ENCODE results near the gene CORO1C. TPM values are rescaled to one million over a fixed set of nuclear protein-coding genes. Genes with fewer than 3 reads are reported as not detected.

CORO1C gene
- total and polyA plus RNA-seq, 9 of the 15 experiments (the other 6 are each of a cell fraction or from before 2014, with no cell fraction given) = 55.2 to 280 (median 150) TPM

DNA sequence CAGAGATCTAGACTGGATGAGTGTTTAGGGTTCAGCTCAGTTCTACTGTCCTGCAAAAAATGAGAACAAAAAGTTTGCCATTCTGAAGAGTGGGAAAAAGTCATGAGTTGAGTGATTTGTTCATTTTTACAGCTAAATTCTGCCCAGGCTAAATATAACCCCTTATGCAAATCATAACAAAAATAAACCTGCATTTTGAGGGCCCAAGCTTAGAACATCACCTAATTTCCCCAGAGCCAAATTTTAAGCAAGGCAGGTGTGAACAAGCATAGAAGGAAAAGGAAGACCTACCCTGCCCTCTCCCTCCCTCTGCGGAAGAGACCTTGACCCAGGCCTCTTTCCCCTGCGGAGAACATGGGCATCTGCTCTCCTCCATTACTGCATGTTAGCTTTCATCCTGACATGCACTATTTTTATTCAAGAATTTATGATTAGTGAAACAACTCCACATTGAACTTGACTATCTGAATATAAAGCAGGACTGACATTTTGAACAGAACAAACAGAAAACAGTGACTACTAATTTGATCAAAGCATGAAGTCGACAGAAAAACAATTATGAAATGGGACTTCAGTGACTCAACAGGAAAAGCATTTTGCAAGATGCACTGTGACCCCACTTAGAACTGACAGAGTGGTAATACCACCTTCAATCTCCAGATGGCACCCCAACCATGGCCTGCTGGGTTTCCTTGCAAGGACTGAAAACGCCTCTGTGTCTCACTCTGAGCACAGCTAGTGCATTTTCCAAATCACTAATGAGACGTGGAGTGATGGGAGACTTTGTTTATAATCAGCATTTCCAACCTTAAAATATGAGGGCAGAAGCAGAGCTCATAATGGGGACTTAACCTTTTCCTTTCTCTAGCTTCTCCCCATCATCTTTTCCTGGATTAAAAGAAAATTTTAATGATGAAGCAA, 66.7 kb downstream of the CORO1C start (continued):
- TF ChIP-seq, protein P1, sequence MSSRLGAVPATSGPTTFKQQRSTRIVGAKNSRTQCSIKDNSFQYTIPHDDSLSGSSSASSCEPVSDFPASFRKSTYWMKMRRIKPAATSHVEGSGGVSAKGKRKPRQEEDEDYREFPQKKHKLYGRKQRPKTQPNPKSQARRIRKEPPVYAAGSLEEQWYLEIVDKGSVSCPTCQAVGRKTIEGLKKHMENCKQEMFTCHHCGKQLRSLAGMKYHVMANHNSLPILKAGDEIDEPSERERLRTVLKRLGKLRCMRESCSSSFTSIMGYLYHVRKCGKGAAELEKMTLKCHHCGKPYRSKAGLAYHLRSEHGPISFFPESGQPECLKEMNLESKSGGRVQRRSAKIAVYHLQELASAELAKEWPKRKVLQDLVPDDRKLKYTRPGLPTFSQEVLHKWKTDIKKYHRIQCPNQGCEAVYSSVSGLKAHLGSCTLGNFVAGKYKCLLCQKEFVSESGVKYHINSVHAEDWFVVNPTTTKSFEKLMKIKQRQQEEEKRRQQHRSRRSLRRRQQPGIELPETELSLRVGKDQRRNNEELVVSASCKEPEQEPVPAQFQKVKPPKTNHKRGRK (tag; IDR thresholded peaks at IDR 0.05) = no peak
- TF ChIP-seq, protein P2, sequence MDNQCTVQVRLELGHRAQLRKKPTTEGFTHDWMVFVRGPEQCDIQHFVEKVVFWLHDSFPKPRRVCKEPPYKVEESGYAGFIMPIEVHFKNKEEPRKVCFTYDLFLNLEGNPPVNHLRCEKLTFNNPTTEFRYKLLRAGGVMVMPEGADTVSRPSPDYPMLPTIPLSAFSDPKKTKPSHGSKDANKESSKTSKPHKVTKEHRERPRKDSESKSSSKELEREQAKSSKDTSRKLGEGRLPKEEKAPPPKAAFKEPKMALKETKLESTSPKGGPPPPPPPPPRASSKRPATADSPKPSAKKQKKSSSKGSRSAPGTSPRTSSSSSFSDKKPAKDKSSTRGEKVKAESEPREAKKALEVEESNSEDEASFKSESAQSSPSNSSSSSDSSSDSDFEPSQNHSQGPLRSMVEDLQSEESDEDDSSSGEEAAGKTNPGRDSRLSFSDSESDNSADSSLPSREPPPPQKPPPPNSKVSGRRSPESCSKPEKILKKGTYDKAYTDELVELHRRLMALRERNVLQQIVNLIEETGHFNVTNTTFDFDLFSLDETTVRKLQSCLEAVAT (IDR thresholded peaks at IDR 0.05) = 0 out of 4 replicates have a peak, but pooled peaks of 1 of the 2 experiments have one; percentile 45
- TF ChIP-seq ZNF79 (CRISPR knock-in tag; IDR thresholded peaks at IDR 0.05; ENCODE audit: low read depth) = no peak
- TF ChIP-seq TAF15 (IDR thresholded peaks at IDR 0.05; ENCODE audit: low read depth, low read length) = no peak
- TF ChIP-seq, protein P3, sequence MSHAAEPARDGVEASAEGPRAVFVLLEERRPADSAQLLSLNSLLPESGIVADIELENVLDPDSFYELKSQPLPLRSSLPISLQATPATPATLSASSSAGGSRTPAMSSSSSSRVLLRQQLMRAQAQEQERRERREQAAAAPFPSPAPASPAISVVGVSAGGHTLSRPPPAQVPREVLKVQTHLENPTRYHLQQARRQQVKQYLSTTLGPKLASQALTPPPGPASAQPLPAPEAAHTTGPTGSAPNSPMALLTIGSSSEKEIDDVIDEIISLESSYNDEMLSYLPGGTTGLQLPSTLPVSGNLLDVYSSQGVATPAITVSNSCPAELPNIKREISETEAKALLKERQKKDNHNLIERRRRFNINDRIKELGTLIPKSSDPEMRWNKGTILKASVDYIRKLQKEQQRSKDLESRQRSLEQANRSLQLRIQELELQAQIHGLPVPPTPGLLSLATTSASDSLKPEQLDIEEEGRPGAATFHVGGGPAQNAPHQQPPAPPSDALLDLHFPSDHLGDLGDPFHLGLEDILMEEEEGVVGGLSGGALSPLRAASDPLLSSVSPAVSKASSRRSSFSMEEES (CRISPR knock-in tag; IDR thresholded peaks at IDR 0.05) = no peak
- 0 out of 2 replicates have a peak, but pooled peaks have one; percentile 41 for TF ChIP-seq GABPB1 (CRISPR knock-in tag; IDR thresholded peaks at IDR 0.05)
- TF ChIP-seq ZNF174 (CRISPR knock-in tag; IDR thresholded peaks at IDR 0.05) = no peak
- no peak for TF ChIP-seq MED1 (CRISPR knock-in tag; IDR thresholded peaks at IDR 0.05; ENCODE audit: borderline replicate concordance)
- TF ChIP-seq RBBP5 (IDR thresholded peaks at IDR 0.05; ENCODE audit: borderline replicate concordance, insufficient read depth, low read length, poor library complexity, severe bottlenecking) = no peak
- TF ChIP-seq, protein P4, sequence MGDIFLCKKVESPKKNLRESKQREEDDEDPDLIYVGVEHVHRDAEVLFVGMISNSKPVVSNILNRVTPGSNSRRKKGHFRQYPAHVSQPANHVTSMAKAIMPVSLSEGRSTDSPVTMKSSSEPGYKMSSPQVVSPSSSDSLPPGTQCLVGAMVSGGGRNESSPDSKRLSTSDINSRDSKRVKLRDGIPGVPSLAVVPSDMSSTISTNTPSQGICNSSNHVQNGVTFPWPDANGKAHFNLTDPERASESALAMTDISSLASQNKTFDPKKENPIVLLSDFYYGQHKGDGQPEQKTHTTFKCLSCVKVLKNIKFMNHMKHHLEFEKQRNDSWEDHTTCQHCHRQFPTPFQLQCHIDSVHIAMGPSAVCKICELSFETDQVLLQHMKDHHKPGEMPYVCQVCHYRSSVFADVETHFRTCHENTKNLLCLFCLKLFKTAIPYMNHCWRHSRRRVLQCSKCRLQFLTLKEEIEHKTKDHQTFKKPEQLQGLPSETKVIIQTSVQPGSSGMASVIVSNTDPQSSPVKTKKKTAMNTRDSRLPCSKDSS (IDR thresholded peaks at IDR 0.05; ENCODE audit: low read depth, partially characterized antibody) = no peak
- peak; percentile 15; the same call in 1 of the 2 replicates for TF ChIP-seq NCOR1 (IDR thresholded peaks at IDR 0.05)
- no peak for TF ChIP-seq HMGN3 (IDR thresholded peaks at IDR 0.05; ENCODE audit: borderline replicate concordance, extremely low read depth, insufficient read length, low read depth, low read length)
- no peak for TF ChIP-seq SNRNP70 (optimal IDR thresholded peaks at IDR 0.05; ENCODE audit: low read depth, low read length)
- 0 out of 2 replicates have a peak, but pooled peaks have one; percentile 13 for TF ChIP-seq MAFK (IDR thresholded peaks at IDR 0.05; ENCODE audit: low read length)
